Lower lobe of right lung (tissue), 2 donors: ENCODE measurements around the gene TOP2A. TPM values are rescaled to one million over a fixed set of nuclear protein-coding genes. Genes with fewer than 3 reads are reported as not detected.
A peak's percentile ranks its signal among the peaks of the same experiment; 100 is the strongest.

Experiments used
- ATAC-seq, 2 donors: fragments of 200-7000 bp; cut with Tn5 transposase; one replicate each; pipeline ENCODE4 v1.9.1; 2020 to 2022; ENCODE audit warnings: mild to moderate bottlenecking in 2 of 2, moderate library complexity in 2 of 2
- DNase-seq: peaks from one replicate; pipeline ENCODE4 v3.0.0-alpha.2; 2020
- H3K27ac ChIP-seq: fragments of 200-600 bp; one replicate; pipeline ENCODE4 v1.8.0; 2022
- H3K27me3 ChIP-seq: fragments of 200-600 bp; one replicate; pipeline ENCODE4 v1.8.0; 2022; ENCODE audit warnings: low read depth
- H3K36me3 ChIP-seq: fragments of 200-600 bp; one replicate; pipeline ENCODE4 v1.8.0; 2022; ENCODE audit warnings: mild to moderate bottlenecking
- H3K4me1 ChIP-seq: fragments of 200-600 bp; one replicate; pipeline ENCODE4 v1.8.0; 2022
- H3K4me3 ChIP-seq: fragments of 200-600 bp; one replicate; pipeline ENCODE4 v1.8.0; 2022; ENCODE audit warnings: mild to moderate bottlenecking
- H3K9me3 ChIP-seq: fragments of 200-600 bp; one replicate; pipeline ENCODE4 v1.8.0; 2022
- intact Hi-C: fragments of 100-400 bp; cut with DNase I; formaldehyde crosslinking; loops from one replicate; pipeline ENCODE4 v1.11.0; 2022
- total RNA-seq: library from RNA; stranded (reverse); fragmentation: NEBNext Ultra II Directional; extraction: Animal tissue kit (Norgen Biotek cat#: 25700); gene quantifications from one replicate; pipeline ENCODE4 v1.2.1, GENCODE V29; 2021
- TF ChIP-seq, protein P1 (sequence below): fragments of 200-600 bp; IDR thresholded peaks from one replicate; pipeline ENCODE4 v1.8.0; 2022; ENCODE audit warnings: antibody characterized with exemption, mild to moderate bottlenecking
- donor health status: DM: no; HTN: yes; CAD: no; lungs with severe emphysema.

The TOP2A gene
- total RNA-seq, 1 donor from 2014 or later = 6.7 TPM

DNA sequence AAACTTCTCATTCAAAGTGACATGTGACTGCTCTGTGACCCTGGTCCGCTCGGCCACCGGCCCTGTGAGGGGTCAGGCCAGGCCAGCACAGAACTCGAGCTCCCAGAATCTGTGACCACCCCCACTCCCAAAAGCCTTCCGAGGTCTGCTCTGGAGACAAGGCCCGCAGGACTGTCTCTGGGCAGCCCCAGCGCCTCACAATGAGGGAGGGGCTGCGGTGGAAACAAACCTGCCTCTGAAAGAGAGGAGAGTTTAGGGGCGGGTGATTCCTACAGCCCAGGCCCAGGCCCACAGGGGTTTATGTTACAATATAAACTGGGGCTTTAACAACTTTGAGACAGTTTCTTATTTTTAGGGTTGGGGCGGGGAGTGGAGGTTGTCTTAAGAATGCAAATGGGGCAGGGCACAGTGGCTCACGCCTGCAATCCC lies 45.4 kb upstream of the TOP2A start:
- intact Hi-C loops = no loop called here
- Histone ChIP-seq H3K36me3 (peaks cover under 1% of the 10 kb centered on the region), H3K4me1 (peaks cover 34% of the 10 kb centered on the region), H3K27me3 (no peaks in the 10 kb centered on the region), H3K4me3 (no peak overlapping the region), H3K27ac (no peak overlapping the region), H3K9me3 (no peaks in the 10 kb centered on the region)
- ATAC-seq = no peak
- no peak for DNase-seq
- TF ChIP-seq, protein P1, sequence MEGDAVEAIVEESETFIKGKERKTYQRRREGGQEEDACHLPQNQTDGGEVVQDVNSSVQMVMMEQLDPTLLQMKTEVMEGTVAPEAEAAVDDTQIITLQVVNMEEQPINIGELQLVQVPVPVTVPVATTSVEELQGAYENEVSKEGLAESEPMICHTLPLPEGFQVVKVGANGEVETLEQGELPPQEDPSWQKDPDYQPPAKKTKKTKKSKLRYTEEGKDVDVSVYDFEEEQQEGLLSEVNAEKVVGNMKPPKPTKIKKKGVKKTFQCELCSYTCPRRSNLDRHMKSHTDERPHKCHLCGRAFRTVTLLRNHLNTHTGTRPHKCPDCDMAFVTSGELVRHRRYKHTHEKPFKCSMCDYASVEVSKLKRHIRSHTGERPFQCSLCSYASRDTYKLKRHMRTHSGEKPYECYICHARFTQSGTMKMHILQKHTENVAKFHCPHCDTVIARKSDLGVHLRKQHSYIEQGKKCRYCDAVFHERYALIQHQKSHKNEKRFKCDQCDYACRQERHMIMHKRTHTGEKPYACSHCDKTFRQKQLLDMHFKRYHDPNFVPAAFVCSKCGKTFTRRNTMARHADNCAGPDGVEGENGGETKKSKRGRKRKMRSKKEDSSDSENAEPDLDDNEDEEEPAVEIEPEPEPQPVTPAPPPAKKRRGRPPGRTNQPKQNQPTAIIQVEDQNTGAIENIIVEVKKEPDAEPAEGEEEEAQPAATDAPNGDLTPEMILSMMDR = no peak

DNA sequence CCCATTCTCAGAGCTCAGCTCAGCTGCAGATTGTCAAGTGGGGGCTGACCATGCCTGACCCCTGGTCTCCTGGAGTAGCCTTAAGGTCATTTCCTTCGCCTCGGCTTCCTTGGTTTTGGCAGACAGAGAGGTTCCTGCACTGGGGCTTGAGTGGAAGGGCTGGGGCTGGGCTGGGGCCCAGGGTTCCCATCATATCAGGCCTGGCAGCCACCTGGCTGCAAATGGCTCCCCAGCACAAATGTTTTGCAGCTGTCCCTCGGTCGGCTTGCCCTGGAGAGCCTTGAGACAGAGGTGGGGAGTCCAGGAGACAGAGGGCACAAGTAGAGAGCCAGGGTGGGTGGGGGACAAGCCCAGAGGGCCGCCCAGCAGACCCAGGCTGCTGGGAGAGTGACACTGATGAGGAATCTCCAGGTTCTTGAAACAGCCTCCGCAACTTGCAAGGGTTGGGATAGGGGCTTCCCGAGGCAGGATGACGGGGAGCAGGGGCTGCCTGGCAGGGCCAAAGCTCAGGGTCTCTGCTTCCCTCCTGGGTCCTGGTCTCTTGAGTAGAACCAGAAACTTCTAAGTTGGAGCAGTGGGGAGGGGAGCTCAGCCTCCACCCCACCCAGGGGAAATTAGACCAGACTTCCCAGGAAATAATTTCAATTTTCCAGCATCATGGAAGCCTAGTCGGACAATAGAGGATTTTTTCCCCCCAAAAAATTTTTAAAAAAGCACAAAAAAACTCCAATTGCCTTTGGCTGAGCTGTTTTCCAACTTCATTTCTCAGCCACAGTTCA lies 44.8 kb upstream of the TOP2A start:
- intact Hi-C loops = no loop called here
- H3K27ac ChIP-seq = no peak overlapping the region
- no peaks in the 10 kb centered on the region for H3K9me3 ChIP-seq
- no peak overlapping the region for H3K4me3 ChIP-seq
- peaks cover 7% of the 10 kb centered on the region for H3K36me3 ChIP-seq
- ATAC-seq = no peak
- no peaks in the 10 kb centered on the region for H3K27me3 ChIP-seq
- peaks cover 40% of the 10 kb centered on the region for H3K4me1 ChIP-seq
- TF ChIP-seq, protein P1 = no peak
- no peak for DNase-seq

DNA sequence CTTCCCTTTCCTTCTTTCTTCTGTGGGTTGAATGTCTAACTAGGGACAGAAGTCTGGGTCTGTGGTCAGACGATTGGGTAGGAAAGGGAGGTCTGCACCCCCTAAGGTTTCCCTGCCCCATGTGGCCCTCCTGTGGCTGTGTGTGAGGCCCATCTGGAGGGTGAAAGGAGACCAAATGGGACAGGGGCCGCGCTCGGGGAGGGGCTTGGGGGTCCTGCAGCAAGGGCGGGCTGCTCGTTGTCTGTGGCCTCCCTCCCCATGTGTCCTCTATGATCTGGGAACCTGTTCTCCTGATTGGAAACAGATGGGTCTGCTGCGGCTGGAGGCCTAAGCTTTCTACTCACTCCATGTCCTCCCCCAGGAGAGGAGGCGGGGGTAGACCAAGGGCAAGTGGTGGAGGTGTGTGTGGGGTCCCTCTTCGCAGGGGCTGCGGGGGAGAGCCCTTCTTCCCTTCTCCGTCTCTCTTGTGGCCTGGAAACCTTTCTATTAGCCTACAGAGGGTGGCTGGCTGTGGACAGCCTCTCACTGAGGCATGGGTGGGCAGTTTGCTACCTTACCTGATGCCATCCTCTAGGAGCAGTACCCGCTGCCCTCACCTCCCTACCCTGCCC lies 44.1 kb upstream of the TOP2A start:
- H3K36me3 ChIP-seq = peaks cover 14% of the 10 kb centered on the region
- peak in 1 of 2 donors; percentile 6 for ATAC-seq
- H3K9me3 ChIP-seq = no peaks in the 10 kb centered on the region
- no peaks in the 10 kb centered on the region for H3K27me3 ChIP-seq
- TF ChIP-seq, protein P1 = no peak
- intact Hi-C loops = no loop called here
- DNase-seq = no peak
- H3K4me3 ChIP-seq = no peak overlapping the region
- no peak overlapping the region for H3K27ac ChIP-seq
- H3K4me1 ChIP-seq = peaks cover 47% of the 10 kb centered on the region

DNA sequence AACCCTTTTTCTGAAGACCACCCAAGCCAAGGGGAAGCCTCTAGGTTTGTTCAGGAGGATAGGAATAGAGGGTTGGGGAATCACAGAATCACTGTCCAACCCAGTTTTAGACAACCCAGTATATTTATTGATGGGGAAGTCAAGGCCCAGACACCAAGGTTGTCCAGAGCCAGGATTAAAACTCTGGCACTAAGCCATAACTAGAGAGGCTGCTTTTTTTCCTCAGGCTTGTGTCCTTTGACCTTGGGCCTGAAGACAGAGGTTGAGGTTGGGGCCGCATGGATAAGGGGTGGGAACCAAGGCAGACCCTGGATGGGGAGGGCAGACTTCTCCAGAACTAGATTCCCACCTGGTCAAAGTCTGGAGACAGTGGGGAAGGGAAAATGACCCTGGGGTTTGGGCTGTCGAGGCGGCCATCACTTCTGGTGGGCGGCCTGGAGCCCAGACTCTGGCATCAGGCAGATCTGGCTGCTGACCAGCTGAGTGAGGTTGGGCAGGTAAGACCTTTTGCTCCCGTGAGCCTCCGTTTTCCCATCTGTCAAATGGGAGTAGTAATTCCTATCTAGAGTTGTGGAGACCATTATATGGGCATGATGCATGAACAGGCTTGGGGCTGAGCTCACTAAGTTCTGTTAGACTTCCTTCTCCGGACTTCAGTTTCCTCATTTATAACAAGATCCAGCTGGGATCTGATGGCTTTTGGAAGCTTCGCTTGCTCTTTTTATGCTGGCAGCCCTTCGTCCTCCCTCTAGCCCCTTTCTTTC lies 43.5 kb upstream of the TOP2A start:
- TF ChIP-seq, protein P1 = no peak
- peaks cover 21% of the 10 kb centered on the region for H3K36me3 ChIP-seq
- H3K4me1 ChIP-seq = peaks cover 53% of the 10 kb centered on the region
- DNase-seq (no peak), ATAC-seq (no peak)
- intact Hi-C loops = no loop called here
- H3K27me3 ChIP-seq = no peaks in the 10 kb centered on the region
- no peaks in the 10 kb centered on the region for H3K9me3 ChIP-seq
- no peak overlapping the region for H3K27ac ChIP-seq
- H3K4me3 ChIP-seq = no peak overlapping the region

DNA sequence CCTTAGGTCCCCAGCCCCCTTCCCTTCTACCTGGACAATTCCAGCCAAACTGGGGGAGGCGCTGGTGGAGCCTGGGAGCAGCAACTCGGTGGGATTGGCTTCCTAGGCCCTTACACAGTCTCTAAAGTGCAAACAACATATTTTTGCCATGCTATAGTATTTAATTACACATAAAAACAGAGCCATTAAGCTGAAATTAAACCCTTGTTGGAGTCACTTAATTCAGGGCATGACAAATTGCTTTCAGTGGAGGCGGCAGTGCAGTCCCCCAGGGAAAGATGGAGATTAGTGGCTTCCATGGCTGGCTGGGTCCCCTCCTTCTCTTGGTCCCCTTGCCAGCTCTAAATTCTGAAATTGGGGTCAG lies 42.9 kb upstream of the TOP2A start:
- DNase-seq (no peak), ATAC-seq (no peak)
- H3K9me3 ChIP-seq = no peaks in the 10 kb centered on the region
- H3K36me3 ChIP-seq = peaks cover 26% of the 10 kb centered on the region
- H3K4me3 ChIP-seq = no peak overlapping the region
- intact Hi-C loops = no loop called here
- TF ChIP-seq, protein P1 = no peak
- no peaks in the 10 kb centered on the region for H3K27me3 ChIP-seq
- H3K27ac ChIP-seq = no peak overlapping the region
- H3K4me1 ChIP-seq = peaks cover 55% of the 10 kb centered on the region
